Fibroblast of lung (primary cell): ENCODE measurements around the gene RETREG1.

ENCODE experiments used
- CTCF ChIP-seq, 2 donors: IDR thresholded peaks in 1 of 2; conservative IDR thresholded peaks in 1 of 2; 1 replicate in 1 of 2; 2 replicates in 1 of 2; pipeline ENCODE4 v1.5.1; 2011 to 2012; ENCODE audit warnings: low read length in 2 of 2, control low read depth in 1 of 2, inconsistent platforms in 1 of 2, low read depth in 1 of 2, mild to moderate bottlenecking in 1 of 2
- EZH2 ChIP-seq: IDR thresholded peaks from 2 replicates; pipeline ENCODE4 v1.5.1; 2012; ENCODE audit warnings: low read length, control low read depth, mild to moderate bottlenecking; ENCODE audit errors: missing control alignments

GRCh38 chr5:16600397-16600796 lies 16.4 kb downstream of the RETREG1 start:
- TF ChIP-seq CTCF (conservative IDR thresholded peaks at IDR 0.05 in 1 of 2, IDR thresholded peaks at IDR 0.05 in 1 of 2; ENCODE audit: low read depth in 1 of 2, low read length in 2 of 2) (no peak), EZH2 (no peak)
